ENCODE data around the gene RCE1.
A peak's percentile ranks its signal among the peaks of the same experiment; 100 is the strongest.

Gene RCE1

DNA sequence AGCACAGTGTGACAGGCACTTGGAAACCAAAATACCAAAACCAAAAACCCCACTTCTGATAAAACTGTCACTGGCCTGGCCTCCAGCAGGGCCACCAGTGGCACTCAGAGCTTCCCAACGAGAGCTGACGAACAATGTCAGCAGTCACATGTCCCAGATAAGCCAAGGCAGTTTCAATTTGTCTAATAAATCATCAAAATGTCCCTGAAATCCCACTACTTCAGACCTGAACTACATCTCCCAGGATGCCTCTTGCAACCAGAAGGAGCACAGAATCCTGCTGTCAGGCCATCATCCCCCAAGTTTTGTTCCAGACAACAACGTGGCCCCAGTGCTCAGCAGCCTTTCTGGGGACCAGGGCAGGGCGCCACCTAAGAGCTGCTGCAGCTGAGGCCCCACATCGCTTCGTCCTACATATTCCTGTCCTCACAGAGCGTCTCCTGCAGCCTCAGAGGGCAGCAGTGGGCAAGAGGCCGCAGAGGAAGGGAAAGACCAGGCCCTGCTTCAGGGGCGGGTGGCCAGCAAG, 38.7 kb downstream of the RCE1 start:
- ChIA-PET CTCF (interaction anchor here (0.9 to 5.6 kb wide), 7 partner anchors 11 to 263 kb away, joined by 3 to 40 read pairs (median 5); no protein-coding TSS in a partner anchor), POLR2A (no interaction called here)
- no peak overlapping the region for H3K4me3 ChIP-seq (ENCODE audit: low read depth, low read length)
- TF ChIP-seq, protein P1, sequence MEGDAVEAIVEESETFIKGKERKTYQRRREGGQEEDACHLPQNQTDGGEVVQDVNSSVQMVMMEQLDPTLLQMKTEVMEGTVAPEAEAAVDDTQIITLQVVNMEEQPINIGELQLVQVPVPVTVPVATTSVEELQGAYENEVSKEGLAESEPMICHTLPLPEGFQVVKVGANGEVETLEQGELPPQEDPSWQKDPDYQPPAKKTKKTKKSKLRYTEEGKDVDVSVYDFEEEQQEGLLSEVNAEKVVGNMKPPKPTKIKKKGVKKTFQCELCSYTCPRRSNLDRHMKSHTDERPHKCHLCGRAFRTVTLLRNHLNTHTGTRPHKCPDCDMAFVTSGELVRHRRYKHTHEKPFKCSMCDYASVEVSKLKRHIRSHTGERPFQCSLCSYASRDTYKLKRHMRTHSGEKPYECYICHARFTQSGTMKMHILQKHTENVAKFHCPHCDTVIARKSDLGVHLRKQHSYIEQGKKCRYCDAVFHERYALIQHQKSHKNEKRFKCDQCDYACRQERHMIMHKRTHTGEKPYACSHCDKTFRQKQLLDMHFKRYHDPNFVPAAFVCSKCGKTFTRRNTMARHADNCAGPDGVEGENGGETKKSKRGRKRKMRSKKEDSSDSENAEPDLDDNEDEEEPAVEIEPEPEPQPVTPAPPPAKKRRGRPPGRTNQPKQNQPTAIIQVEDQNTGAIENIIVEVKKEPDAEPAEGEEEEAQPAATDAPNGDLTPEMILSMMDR (IDR thresholded peaks at IDR 0.05; ENCODE audit: insufficient read depth, low read length, missing control alignments): no peak
- no peak for DNase-seq (ENCODE audit: low read depth, low spot score)

DNA sequence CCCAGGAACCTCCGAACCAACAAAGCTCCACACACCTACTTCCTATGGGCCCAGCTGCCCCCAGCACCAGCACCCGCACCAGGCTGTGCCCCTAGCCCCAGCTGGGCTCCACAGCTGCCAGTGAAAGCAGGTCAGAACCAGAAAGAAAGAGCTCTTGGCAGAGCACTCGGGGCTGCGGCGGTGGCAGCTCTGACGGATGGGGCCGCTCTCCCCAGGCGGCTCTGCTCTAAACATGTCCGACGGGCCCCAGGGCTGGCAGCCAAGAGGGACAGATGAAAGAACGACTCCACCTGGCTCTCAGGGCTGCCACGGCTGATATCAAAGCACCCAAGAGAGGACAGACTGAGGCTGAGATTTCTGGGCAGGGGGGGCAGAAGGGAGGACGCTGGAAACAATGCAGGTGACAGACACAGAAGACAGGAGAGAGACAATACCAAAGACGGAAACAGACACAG, 39.3 kb downstream of the RCE1 start:
- POLR2A ChIA-PET: no interaction called here
- TF ChIP-seq, protein P1 (IDR thresholded peaks at IDR 0.05; ENCODE audit: insufficient read depth, low read length, missing control alignments): no peak
- no peak for DNase-seq (ENCODE audit: low read depth, low spot score)
- CTCF ChIA-PET: interaction anchor here (0.6 to 5.6 kb wide), 12 partner anchors 11 to 285 kb away, joined by 3 to 40 read pairs (median 4); no protein-coding TSS in a partner anchor
- no peak overlapping the region for H3K4me3 ChIP-seq (ENCODE audit: low read depth, low read length)

DNA sequence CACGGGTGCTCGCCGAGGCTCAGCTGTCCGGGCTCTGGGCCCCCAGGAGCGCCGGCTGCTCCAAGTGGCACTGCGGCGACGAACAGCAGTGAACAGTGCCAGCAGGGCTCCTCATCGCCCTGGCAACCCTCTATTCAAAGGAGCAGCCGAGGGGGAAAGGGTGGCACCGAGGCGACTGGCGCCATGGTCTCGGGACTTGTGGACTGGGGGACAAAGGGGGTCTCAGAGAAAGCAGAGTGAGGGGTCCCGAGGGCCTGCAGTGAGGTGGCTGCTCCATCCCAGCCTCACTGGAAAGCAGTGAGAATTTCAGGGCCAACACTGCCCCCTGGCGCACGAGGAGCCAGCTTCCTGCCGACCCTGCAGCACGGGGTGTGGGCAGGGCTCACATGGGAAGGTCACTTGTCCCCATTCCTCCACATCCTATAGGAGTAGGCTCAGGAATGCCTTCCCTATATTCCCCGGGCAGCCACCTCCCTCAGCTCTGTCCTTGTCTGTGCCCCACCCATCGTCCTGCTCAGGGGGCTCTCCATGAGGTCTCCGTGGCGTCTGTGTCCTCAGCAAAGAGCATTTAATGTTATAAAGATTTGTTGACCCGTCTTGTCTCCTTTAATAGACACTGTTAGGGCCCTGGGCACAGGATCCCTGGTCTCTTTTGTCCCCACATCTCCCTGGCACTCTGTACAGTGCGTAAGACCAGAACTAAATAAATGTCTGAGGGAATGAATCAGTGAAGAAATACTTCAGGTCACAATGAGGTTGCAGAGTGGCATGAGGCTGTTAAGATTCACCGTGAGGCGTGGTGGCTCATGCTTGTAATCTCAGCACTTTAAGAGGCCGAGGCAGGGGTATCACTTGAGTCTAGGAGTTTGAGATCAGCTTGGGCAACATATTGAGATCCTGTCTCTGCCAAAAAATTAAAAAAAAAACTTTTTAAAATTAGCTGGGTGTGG, 40.0 kb downstream of the RCE1 start:
- TF ChIP-seq, protein P1 (IDR thresholded peaks at IDR 0.05; ENCODE audit: insufficient read depth, low read length, missing control alignments): peak; percentile 69
- ChIA-PET POLR2A (no interaction called here), CTCF (interaction anchor here (0.6 to 5.6 kb wide), 14 partner anchors 11 to 285 kb away, joined by 3 to 40 read pairs (median 3); no protein-coding TSS in a partner anchor)
- DNase-seq (ENCODE audit: low read depth, low spot score): peak; percentile 21
- no peak overlapping the region for H3K4me3 ChIP-seq (ENCODE audit: low read depth, low read length)

DNA sequence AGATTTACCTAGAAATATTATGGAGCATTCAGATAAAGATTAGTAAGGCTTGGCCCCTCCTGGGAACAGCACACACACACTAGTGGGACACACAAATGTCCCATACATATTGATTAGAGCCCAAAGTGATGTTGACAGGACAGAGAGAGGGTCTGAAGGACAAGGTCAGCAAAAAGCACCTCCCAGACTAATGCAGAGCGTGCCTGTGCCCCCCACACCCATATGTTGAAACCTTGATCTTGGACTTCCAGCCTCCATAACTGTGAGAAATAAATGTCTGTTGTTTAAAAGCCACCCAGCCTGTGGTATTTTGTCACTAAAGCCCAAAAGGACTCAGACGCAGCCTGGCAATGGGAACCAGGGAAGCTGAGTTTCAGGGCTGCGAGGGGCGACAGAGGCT, 41.2 kb downstream of the RCE1 start:
- ChIA-PET CTCF (interaction anchor here (1.4 to 5.6 kb wide), 4 partner anchors 9 to 87 kb away, joined by 3 to 40 read pairs (median 4); no protein-coding TSS in a partner anchor), POLR2A (no interaction called here)
- TF ChIP-seq, protein P1 (IDR thresholded peaks at IDR 0.05; ENCODE audit: insufficient read depth, low read length, missing control alignments): no peak
- DNase-seq (ENCODE audit: low read depth, low spot score): no peak
- H3K4me3 ChIP-seq (ENCODE audit: low read depth, low read length): no peak overlapping the region

DNA sequence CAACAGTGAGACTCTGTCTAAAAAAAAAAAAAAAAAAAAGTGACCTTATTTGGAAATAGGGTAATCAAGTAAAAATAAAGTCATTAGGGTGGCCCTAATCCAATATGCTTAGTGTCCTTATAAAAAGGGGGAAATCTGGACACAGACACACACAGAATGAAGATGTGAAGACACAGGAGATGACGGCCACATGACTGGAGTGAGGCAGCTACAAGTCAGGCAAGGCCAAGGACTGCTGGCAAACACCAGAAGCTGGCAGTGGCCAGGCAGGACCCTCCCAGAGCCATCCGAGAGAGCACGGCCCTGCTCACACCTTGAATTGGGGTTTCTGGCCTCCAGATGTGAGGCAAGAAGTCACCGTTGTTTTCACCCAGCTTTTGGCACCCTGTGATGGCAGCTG, 42.2 kb downstream of the RCE1 start:
- POLR2A ChIA-PET: no interaction called here
- CTCF ChIA-PET: interaction anchor here (0.8 to 5.6 kb wide), 2 partner anchors 8 to 41 kb away, joined by 3 to 40 read pairs; no protein-coding TSS in a partner anchor
- no peak for DNase-seq (ENCODE audit: low read depth, low spot score)
- no peak overlapping the region for H3K4me3 ChIP-seq (ENCODE audit: low read depth, low read length)
- TF ChIP-seq, protein P1 (IDR thresholded peaks at IDR 0.05; ENCODE audit: insufficient read depth, low read length, missing control alignments): no peak

DNA sequence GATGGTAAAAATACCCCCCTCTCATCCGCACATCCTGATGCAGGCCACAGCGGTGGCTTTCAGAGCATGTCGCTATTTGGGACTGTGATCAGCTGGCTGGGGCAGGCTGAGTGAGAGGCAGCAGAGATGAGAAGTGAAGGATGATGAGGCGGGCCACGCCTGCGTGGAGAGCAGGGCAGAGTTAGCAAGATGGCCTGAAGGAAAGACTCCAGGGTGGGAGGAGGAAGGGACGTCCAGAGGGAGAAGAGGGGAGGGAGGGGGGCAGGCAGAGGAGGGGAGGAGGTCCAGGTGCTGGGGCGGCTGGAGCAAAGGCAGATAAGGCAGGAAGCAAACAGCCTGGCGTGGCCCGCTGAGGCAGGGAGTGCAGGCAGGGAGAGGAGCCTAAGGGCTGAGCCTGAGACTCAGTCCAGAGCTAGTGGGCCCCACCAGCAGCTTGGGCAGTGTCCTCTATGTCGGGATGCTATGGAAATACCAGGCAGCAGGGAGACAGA, 42.8 kb downstream of the RCE1 start:
- ChIA-PET CTCF (interaction anchor here (0.8 kb wide), 1 partner anchor 41 kb away, joined by 3 read pairs; no protein-coding TSS in a partner anchor), POLR2A (no interaction called here)
- TF ChIP-seq, protein P1 (IDR thresholded peaks at IDR 0.05; ENCODE audit: insufficient read depth, low read length, missing control alignments): no peak
- H3K4me3 ChIP-seq (ENCODE audit: low read depth, low read length): no peak overlapping the region
- DNase-seq (ENCODE audit: low read depth, low spot score): no peak
